Subcutaneous abdominal adipose tissue (tissue), 5 donors: ENCODE results near the gene MOK.

ENCODE experiments used
- H3K27ac ChIP-seq: one replicate; pipeline ENCODE4 v1.7.0; 2013; ENCODE audit warnings: low read depth, mild to moderate bottlenecking, inconsistent platforms, low read length, moderate library complexity
- H3K27me3 ChIP-seq, 5 donors: one replicate each; pipeline ENCODE4 v1.7.0; 2013; ENCODE audit warnings: low read length in 5 of 5, inconsistent platforms in 1 of 5; ENCODE audit not compliant: control insufficient read depth in 5 of 5, insufficient read depth in 4 of 5
- H3K36me3 ChIP-seq, 5 donors: one replicate each; pipeline ENCODE4 v1.7.0; 2013; ENCODE audit warnings: low read length in 5 of 5; ENCODE audit not compliant: control insufficient read depth in 5 of 5, insufficient read depth in 5 of 5
- H3K4me1 ChIP-seq, 5 donors: one replicate each; pipeline ENCODE4 v1.7.0; 2013; ENCODE audit warnings: low read length in 5 of 5, mild to moderate bottlenecking in 3 of 5, moderate library complexity in 1 of 5; ENCODE audit not compliant: control insufficient read depth in 5 of 5, insufficient read depth in 5 of 5
- H3K4me3 ChIP-seq, 5 donors: one replicate each; pipeline ENCODE4 v1.7.0; 2013; ENCODE audit warnings: low read length in 5 of 5, low read depth in 1 of 5
- H3K9ac ChIP-seq, 5 donors: one replicate each; pipeline ENCODE4 v1.7.0; 2013; ENCODE audit warnings: low read length in 5 of 5, mild to moderate bottlenecking in 4 of 5, moderate library complexity in 3 of 5
- H3K9me3 ChIP-seq, 5 donors: one replicate each; pipeline ENCODE4 v1.7.0; 2013; ENCODE audit warnings: low read length in 5 of 5; ENCODE audit not compliant: control insufficient read depth in 5 of 5
- donor health status: healthy.
- donor health status: healthy.
- donor health status: healthy.
- donor health status: healthy.
- donor health status: healthy.

MOK gene

GRCh38 chr14:102230481-102231210 lies 74.3 kb downstream of the MOK start:
- H3K9me3 ChIP-seq = no peaks in the 10 kb centered on the region
- H3K4me3 ChIP-seq = no peak overlapping the region
- H3K4me1 ChIP-seq = peaks cover 0 to 26% (median 21%) of the 10 kb centered on the region in 5 donors
- H3K36me3 ChIP-seq = peaks cover 0 to 28% (median 14%) of the 10 kb centered on the region in 5 donors
- H3K9ac ChIP-seq = no peak overlapping the region
- no peaks in the 10 kb centered on the region for H3K27me3 ChIP-seq
- H3K27ac ChIP-seq = no peak overlapping the region

DNA sequence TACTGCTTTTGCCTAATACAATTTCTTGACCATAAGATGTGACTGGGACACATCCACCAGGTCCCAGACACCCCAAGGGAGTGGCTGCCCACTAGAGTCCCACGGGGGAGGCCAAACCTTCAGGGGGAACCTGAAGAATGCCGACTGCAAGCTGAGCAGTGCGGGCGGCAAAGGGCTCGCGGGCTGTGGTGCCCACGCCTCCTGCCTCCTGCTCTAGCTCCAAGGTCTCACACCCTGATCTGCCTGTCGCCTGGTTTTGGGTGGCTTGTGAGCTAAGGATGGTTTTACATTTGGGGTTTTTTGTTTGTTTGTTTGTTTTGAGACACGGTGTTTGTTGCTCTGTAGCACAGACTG lies 75.2 kb downstream of the MOK start:
- Histone ChIP-seq H3K9ac (no peak overlapping the region), H3K4me3 (no peak overlapping the region), H3K27me3 (no peaks in the 10 kb centered on the region), H3K4me1 (peaks cover 0 to 17% (median 11%) of the 10 kb centered on the region in 5 donors), H3K9me3 (no peaks in the 10 kb centered on the region), H3K36me3 (peaks cover 0 to 28% (median 15%) of the 10 kb centered on the region in 5 donors), H3K27ac (no peak overlapping the region)

DNA sequence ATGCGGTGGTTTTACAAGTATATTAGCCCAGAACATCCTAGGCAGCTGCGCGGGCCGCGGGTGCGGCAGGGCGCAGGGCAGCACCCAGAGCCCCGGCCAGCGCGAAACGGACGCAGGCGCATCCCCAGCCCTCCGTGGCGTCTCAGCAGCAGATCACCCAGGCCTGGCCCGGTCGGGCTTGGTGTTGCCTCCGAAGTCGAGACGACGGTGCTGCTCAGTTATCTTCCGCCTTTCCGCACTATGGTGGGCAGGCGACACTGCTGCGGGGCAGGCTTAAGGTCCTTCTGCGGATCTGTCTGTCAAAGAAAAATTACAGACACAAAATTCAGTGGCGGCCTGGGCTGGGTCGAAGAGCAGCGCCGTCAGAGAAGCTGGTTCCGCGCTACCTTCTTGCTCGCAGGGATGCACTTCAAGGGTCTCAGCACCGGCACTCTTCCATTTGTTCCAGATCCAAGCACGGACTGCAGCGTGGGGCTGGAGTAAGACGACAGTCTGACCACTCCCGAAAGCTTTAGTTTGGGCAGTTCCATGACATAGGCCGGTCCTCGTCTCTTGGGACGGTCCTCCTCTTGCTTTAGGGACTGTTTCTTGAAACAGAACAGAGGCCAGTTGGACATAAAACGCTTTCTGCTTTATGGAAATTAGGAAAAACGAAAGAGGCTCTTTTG lies 75.8 kb downstream of the MOK start:
- peaks cover 0 to 28% (median 17%) of the 10 kb centered on the region in 5 donors for H3K36me3 ChIP-seq
- peaks cover 0 to 16% (median 10%) of the 10 kb centered on the region in 5 donors for H3K4me1 ChIP-seq
- no peaks in the 10 kb centered on the region for H3K9me3 ChIP-seq
- H3K4me3 ChIP-seq = no peak overlapping the region
- H3K27ac ChIP-seq = no peak overlapping the region
- H3K9ac ChIP-seq = no peak overlapping the region
- H3K27me3 ChIP-seq = no peaks in the 10 kb centered on the region

GRCh38 chr14:102227184-102227964 lies 77.6 kb downstream of the MOK start:
- peak overlapping the region; percentile 53 to 72 (median 62) for H3K4me3 ChIP-seq
- H3K9ac ChIP-seq = peak overlapping the region in 3 of 5 donors; percentile 22 to 48 (median 38)
- peaks cover 0 to 32% (median 22%) of the 10 kb centered on the region in 5 donors for H3K36me3 ChIP-seq
- peak overlapping the region; percentile 10 for H3K27ac ChIP-seq
- H3K27me3 ChIP-seq = no peaks in the 10 kb centered on the region
- no peaks in the 10 kb centered on the region for H3K9me3 ChIP-seq
- peaks cover 0 to 16% (median 10%) of the 10 kb centered on the region in 5 donors for H3K4me1 ChIP-seq

DNA sequence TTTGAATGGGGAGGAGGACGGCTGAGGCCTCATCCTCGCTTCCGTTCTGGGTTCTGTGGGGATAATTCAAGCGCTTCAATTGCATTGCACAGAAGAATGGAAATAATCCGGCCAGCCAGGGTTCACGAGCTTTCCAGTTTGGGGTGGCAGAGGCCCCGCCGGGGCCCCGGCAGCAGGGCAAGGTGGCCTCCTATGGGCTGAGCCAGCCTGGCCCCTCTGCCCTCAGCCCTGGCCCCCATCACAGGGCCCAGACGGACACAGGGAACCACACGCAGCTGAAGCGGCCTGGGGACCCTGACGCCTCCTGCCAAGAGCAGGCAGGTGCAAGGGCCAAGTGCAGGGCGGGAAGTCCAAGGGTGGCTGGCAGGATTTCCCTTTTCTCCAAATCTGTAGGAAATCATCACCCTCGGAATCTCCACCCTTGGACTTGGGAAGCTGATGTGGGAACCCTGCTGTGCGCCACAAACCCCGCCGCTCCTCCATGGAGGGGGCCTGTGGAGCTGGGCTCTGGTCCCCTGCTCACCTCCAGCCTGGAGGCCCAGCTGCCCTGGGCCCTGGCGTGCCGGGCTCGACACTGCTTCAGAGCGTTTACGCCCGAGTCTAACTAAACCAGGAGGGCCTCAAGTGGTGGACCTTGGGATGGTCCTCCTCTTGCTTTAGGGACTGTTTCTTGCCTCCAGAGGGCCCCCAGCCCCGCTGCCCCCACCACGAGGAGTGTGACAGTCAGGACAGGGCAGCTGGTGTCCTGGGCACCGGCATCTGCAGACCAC lies 78.4 kb downstream of the MOK start:
- Histone ChIP-seq H3K9me3 (no peaks in the 10 kb centered on the region), H3K36me3 (peaks cover 0 to 31% (median 19%) of the 10 kb centered on the region in 5 donors), H3K4me1 (peaks cover 0 to 16% (median 10%) of the 10 kb centered on the region in 5 donors), H3K27ac (no peak overlapping the region), H3K27me3 (no peaks in the 10 kb centered on the region), H3K4me3 (peak overlapping the region in 4 of 5 donors; percentile 53 to 66 (median 60)), H3K9ac (peak overlapping the region in 2 of 5 donors; percentile 22 to 38)

GRCh38 chr14:102225936-102226335 lies 79.0 kb downstream of the MOK start:
- Histone ChIP-seq H3K9me3 (no peaks in the 10 kb centered on the region), H3K4me3 (no peak overlapping the region), H3K4me1 (peaks cover 0 to 16% (median 15%) of the 10 kb centered on the region in 5 donors), H3K36me3 (peaks cover 0 to 27% (median 13%) of the 10 kb centered on the region in 5 donors), H3K27me3 (no peaks in the 10 kb centered on the region), H3K27ac (no peak overlapping the region), H3K9ac (no peak overlapping the region)

GRCh38 chr14:102225386-102225785 lies 79.6 kb downstream of the MOK start:
- Histone ChIP-seq H3K4me3 (no peak overlapping the region), H3K27ac (no peak overlapping the region), H3K27me3 (no peaks in the 10 kb centered on the region)

DNA sequence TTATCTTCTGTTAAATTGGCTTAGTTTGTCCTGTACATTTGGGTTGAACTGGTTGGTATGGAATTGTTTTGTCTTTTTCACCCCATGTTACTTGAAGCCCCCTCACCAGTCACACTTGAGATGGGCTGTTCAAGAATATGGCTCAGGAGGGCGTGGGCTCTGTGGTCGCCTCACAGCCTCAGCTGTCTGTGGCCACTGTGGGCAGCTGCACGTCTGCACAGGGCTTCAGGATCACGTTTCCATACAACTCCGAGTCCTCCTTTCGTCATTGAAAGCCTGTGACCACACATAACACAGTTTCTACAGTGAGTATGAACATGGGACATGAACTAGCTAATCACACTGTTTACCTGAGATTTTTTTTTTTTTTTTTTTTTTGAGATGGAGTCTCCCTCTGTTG lies 81.3 kb downstream of the MOK start:
- Histone ChIP-seq H3K27me3 (no peaks in the 10 kb centered on the region), H3K9me3 (no peaks in the 10 kb centered on the region), H3K27ac (no peak overlapping the region), H3K36me3 (peaks cover 0 to 34% (median 18%) of the 10 kb centered on the region in 5 donors), H3K9ac (no peak overlapping the region), H3K4me1 (peaks cover 0 to 17% (median 16%) of the 10 kb centered on the region in 5 donors), H3K4me3 (no peak overlapping the region)

More at GRCh38 chr14:102225386-102225785, 79.6 kb downstream of the MOK start:
- H3K9me3 ChIP-seq = no peaks in the 10 kb centered on the region
- peaks cover 0 to 17% (median 16%) of the 10 kb centered on the region in 5 donors for H3K4me1 ChIP-seq
- peaks cover 0 to 24% (median 11%) of the 10 kb centered on the region in 5 donors for H3K36me3 ChIP-seq
- H3K9ac ChIP-seq = no peak overlapping the region

GRCh38 chr14:102222751-102223150 lies 82.2 kb downstream of the MOK start:
- no peaks in the 10 kb centered on the region for H3K27me3 ChIP-seq
- no peaks in the 10 kb centered on the region for H3K9me3 ChIP-seq
- no peak overlapping the region for H3K4me3 ChIP-seq
- peaks cover 0 to 41% (median 18%) of the 10 kb centered on the region in 5 donors for H3K36me3 ChIP-seq
- H3K27ac ChIP-seq = no peak overlapping the region
- no peak overlapping the region for H3K9ac ChIP-seq
- peaks cover 0 to 17% (median 13%) of the 10 kb centered on the region in 5 donors for H3K4me1 ChIP-seq
